ENCODE data around the gene GOPC. TPM values are rescaled to one million over a fixed set of nuclear protein-coding genes. Genes with fewer than 3 reads are reported as not detected.

The GOPC gene
- total RNA-seq, 2 donors from 2014 or later: 20.8 to 24.7 TPM

- Histone ChIP-seq H3K4me3 (no peak overlapping the region), H3K9me3 (no peaks in the 10 kb centered on the region), H3K27me3 (no peaks in the 10 kb centered on the region), H3K27ac (no peak overlapping the region), H3K36me3 (no peaks in the 10 kb centered on the region), H3K4me1 (peaks cover 0 to 14% of the 10 kb centered on the region in 2 donors)
- no peak for TF ChIP-seq CTCF (IDR thresholded peaks at IDR 0.05)
- no peak for DNase-seq (ENCODE audit: low spot score)
Measured at GRCh38 chr6:117550618-117551242, 51.6 kb downstream of the GOPC start.

GRCh38 chr6:117550078-117550600 lies 52.2 kb downstream of the GOPC start:
- Histone ChIP-seq H3K4me1 (peaks cover 0 to 14% of the 10 kb centered on the region in 2 donors), H3K4me3 (no peak overlapping the region), H3K27ac (no peak overlapping the region), H3K27me3 (no peaks in the 10 kb centered on the region), H3K9me3 (no peaks in the 10 kb centered on the region), H3K36me3 (peaks cover 3% of the 10 kb centered on the region)
- DNase-seq (ENCODE audit: low spot score): no peak
- no peak for TF ChIP-seq CTCF (IDR thresholded peaks at IDR 0.05)

- DNase-seq (ENCODE audit: low spot score): no peak
- H3K9me3 ChIP-seq: no peaks in the 10 kb centered on the region
- no peak for TF ChIP-seq CTCF (IDR thresholded peaks at IDR 0.05)
- H3K4me1 ChIP-seq: peaks cover 0 to 14% of the 10 kb centered on the region in 2 donors
- H3K27me3 ChIP-seq: no peaks in the 10 kb centered on the region
- H3K4me3 ChIP-seq: no peak overlapping the region
- H3K36me3 ChIP-seq: peaks cover 5% of the 10 kb centered on the region
- H3K27ac ChIP-seq: no peak overlapping the region
Measured at GRCh38 chr6:117549611-117550010, 52.7 kb downstream of the GOPC start.

- Histone ChIP-seq H3K27ac (no peak overlapping the region), H3K9me3 (no peaks in the 10 kb centered on the region), H3K4me3 (no peak overlapping the region), H3K4me1 (peaks cover 0 to 14% of the 10 kb centered on the region in 2 donors), H3K27me3 (no peaks in the 10 kb centered on the region), H3K36me3 (peaks cover 5% of the 10 kb centered on the region)
- no peak for DNase-seq (ENCODE audit: low spot score)
- no peak for TF ChIP-seq CTCF (IDR thresholded peaks at IDR 0.05)
Measured at GRCh38 chr6:117548797-117549301, 53.5 kb downstream of the GOPC start.

- peak in 1 of 2 donors; percentile 40 for TF ChIP-seq CTCF (IDR thresholded peaks at IDR 0.05)
- DNase-seq (ENCODE audit: low spot score): peak; percentile 75
- Histone ChIP-seq H3K36me3 (peaks cover 5% of the 10 kb centered on the region), H3K27ac (peak overlapping the region; percentile 72 to 80), H3K27me3 (no peaks in the 10 kb centered on the region), H3K4me3 (peak overlapping the region; percentile 35 to 55), H3K4me1 (peaks cover 0 to 14% of the 10 kb centered on the region in 2 donors), H3K9me3 (no peaks in the 10 kb centered on the region)
Measured at GRCh38 chr6:117547688-117548621, 54.4 kb downstream of the GOPC start.

Measured in right atrium auricular region (tissue), 2 donors.